Spleen (tissue), 7 donors: ENCODE measurements around the gene PBRM1.

Source experiments
- CTCF ChIP-seq, 11 experiments: fragments of 200-600 bp in 7 of 11; fragments of 450-650 bp in 4 of 11; sonication (generic) in 4 of 11; IDR thresholded peaks in 8 of 11; conservative IDR thresholded peaks in 3 of 11; 1 replicate in 7 of 11; 2 replicates in 4 of 11; pipeline versions ENCODE4 v1.4.0 to v1.8.0; 2016 to 2021; ENCODE audit warnings: antibody characterized with exemption in 11 of 11, inconsistent platforms in 4 of 11, mild to moderate bottlenecking in 1 of 11
- POLR2A ChIP-seq, 3 donors: fragments of 450-650 bp; IDR thresholded peaks; one replicate each; pipeline ENCODE4 v1.5.1; 2017; ENCODE audit warnings: antibody characterized with exemption in 3 of 3, mild to moderate bottlenecking in 1 of 3
- donor health status: DM: no; HTN: no; CAD: no; lungs with moderate emphysema.
- donor health status: DM: no; HTN: no; CAD: no.
- donor health status: DM: no; HTN: no; CAD: no.

GRCh38 chr3:52593103-52593502, 92.6 kb downstream of the PBRM1 start:
- TF ChIP-seq CTCF (IDR thresholded peaks at IDR 0.05 in 8 of 11, conservative IDR thresholded peaks at IDR 0.05 in 3 of 11) (no peak), POLR2A (IDR thresholded peaks at IDR 0.05) (no peak)
